ENCODE results near the gene BAX. TPM values are rescaled to one million over a fixed set of nuclear protein-coding genes. Genes with fewer than 3 reads are reported as not detected.

The BAX gene
- total and polyA plus RNA-seq, 2 donors (not counting 1 experiment from before 2014, with no cell fraction given) = 95.3 to 109 TPM

DNA sequence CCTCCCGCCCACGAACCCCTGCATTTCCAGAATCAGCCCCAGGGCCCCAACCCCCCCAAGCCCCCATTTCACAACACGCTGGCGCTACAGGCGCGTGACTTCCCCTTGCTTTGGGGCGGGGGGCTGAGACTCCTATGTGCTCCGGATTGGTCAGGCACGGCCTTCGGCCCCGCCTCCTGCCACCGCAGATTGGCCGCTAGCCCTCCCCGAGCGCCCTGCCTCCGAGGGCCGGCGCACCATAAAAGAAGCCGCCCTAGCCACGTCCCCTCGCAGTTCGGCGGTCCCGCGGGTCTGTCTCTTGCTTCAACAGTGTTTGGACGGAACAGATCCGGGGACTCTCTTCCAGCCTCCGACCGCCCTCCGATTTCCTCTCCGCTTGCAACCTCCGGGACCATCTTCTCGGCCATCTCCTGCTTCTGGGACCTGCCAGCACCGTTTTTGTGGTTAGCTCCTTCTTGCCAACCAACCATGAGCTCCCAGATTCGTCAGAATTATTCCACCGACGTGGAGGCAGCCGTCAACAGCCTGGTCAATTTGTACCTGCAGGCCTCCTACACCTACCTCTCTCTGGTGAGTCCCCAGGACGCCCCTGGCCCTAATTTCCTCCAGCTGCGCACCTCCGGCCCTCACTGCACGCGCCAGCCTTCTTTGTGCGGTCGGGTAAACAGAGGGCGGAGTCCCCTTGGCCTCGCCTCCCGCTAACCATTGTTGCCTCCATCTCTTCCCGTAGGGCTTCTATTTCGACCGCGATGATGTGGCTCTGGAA, 10.5 kb downstream of the BAX start, which contains the start of gene FTL:
Gene FTL (plus strand): TSS at position 270 of the 766 bp plus-strand sequence. CDS start 199 bp downstream, at position 469.
- intact Hi-C loops (cut with micrococcal nuclease) = loop anchor here (1.0 to 2.0 kb wide), 6 partner anchors 11 to 319 kb away; partner anchors contain the start of genes BAX, CA11, GYS1 and NUCB1
- 0% methylated on average over 45 of the region's 52 CpGs for WGBS (ENCODE audit: insufficient coverage)
- TF ChIP-seq, protein P1, sequence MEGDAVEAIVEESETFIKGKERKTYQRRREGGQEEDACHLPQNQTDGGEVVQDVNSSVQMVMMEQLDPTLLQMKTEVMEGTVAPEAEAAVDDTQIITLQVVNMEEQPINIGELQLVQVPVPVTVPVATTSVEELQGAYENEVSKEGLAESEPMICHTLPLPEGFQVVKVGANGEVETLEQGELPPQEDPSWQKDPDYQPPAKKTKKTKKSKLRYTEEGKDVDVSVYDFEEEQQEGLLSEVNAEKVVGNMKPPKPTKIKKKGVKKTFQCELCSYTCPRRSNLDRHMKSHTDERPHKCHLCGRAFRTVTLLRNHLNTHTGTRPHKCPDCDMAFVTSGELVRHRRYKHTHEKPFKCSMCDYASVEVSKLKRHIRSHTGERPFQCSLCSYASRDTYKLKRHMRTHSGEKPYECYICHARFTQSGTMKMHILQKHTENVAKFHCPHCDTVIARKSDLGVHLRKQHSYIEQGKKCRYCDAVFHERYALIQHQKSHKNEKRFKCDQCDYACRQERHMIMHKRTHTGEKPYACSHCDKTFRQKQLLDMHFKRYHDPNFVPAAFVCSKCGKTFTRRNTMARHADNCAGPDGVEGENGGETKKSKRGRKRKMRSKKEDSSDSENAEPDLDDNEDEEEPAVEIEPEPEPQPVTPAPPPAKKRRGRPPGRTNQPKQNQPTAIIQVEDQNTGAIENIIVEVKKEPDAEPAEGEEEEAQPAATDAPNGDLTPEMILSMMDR (IDR thresholded peaks at IDR 0.05) = no peak
- no peak for TF ChIP-seq EZH2 (IDR thresholded peaks at IDR 0.05; ENCODE audit: borderline replicate concordance, insufficient read depth, low read depth, low read length, poor library complexity, severe bottlenecking)
- H3K4me3 Mint-ChIP-seq = peak within 1 kb of the TSS; percentile 100
- H3K27me3 Mint-ChIP-seq = no peaks in the 10 kb centered on the region
- peaks cover 70% of the 10 kb centered on the region for H3K4me1 Mint-ChIP-seq
- Histone ChIP-seq H3K4me2 (replicated peaks; ENCODE audit: low read depth, low read length, poor library complexity, severe bottlenecking) (peak within 1 kb of the TSS; percentile 75), H3K9me3 (ENCODE audit: control extremely low read depth in 1 of 3, control insufficient read depth in 2 of 3, insufficient read depth in 1 of 3, low read length in 2 of 3) (peaks cover 0 to 5% (median 0%) of the 10 kb centered on the region in 3 donors), H4K20me1 (ENCODE audit: control insufficient read depth, insufficient read depth, low read length, poor library complexity, severe bottlenecking) (peaks cover 22% of the 10 kb centered on the region), H3K79me2 (ENCODE audit: control insufficient read depth, insufficient read depth, low read length) (peaks cover 26% of the 10 kb centered on the region), H2AFZ (ENCODE audit: insufficient read depth, low read depth, low read length, poor library complexity, severe bottlenecking) (peak within 1 kb of the TSS; percentile 73), H3K27ac (ENCODE audit: low read length in 2 of 2) (peak within 1 kb of the TSS; percentile 75 to 84), H3K4me1 (ENCODE audit: control insufficient read depth in 2 of 2, insufficient read depth in 2 of 2, low read length in 2 of 2) (peaks cover 41 to 57% of the 10 kb centered on the region in 2 donors), H3K36me3 (replicated peaks in 1 of 2; ENCODE audit: control extremely low read depth in 1 of 2, control insufficient read depth in 1 of 2, extremely low read depth in 1 of 2, insufficient read depth in 2 of 2, low read length in 1 of 2) (peaks cover 0 to 37% of the 10 kb centered on the region in 2 experiments), H3K27me3 (replicated peaks in 1 of 4; ENCODE audit: control extremely low read depth in 1 of 4, control insufficient read depth in 3 of 4, insufficient read depth in 4 of 4, low read length in 3 of 4) (no peaks in the 10 kb centered on the region), H3K9ac (ENCODE audit: low read length) (peak within 1 kb of the TSS; percentile 74), H3K4me3 (ENCODE audit: control extremely low read depth in 1 of 5, extremely low read depth in 1 of 5, insufficient read depth in 1 of 5, low read depth in 2 of 5, low read length in 4 of 5) (peak within 1 kb of the TSS; percentile 73 to 90 (median 84))
- ChIA-PET POLR2A (interaction anchor here (0.6 to 3.2 kb wide), 12 partner anchors 11 to 601 kb away, joined by 3 to 17 read pairs (median 4); partner anchors contain the start of genes GYS1, NUCB1, PPP1R15A and RUVBL2), CTCF (interaction anchor here (1.2 to 4.1 kb wide), 3 partner anchors 11 to 28 kb away, joined by 4 to 17 read pairs (median 5); partner anchors contain the start of genes BAX, GYS1 and RUVBL2)
- no peaks in the 10 kb centered on the region for H3K9me3 Mint-ChIP-seq (ENCODE audit: insufficient read depth)
- peak within 1 kb of the TSS; percentile 99 for H3K27ac Mint-ChIP-seq
- peak; percentile 96 for DNase-seq
- peak; percentile 83 for ATAC-seq (ENCODE audit: low read depth)
